GM12891 (cell line): Measurements from ENCODE around the gene SSH2. TPM values are rescaled to one million over a fixed set of nuclear protein-coding genes. Genes with fewer than 3 reads are reported as not detected.
"Not testable (repeated sequence)": the region's sequence is repeated elsewhere in the genome, so short reads cannot be mapped to it uniquely, and the experiment has no call there.

Source experiments
- DNase-seq: peaks from one replicate; pipeline ENCODE4 v3.0.0; 2011; ENCODE audit warnings: low spot score; ENCODE audit not compliant: insufficient read length
- FAIRE-seq: peaks from 2 replicates; lab custom pipeline; 2011; peaks lifted over from hg19 to GRCh38; lab: Jason Lieb, UNC
- PAX5 ChIP-seq: IDR thresholded peaks from 2 replicates; pipeline ENCODE4 v1.6.1; 2011; ENCODE audit warnings: low read length, moderate library complexity, mild to moderate bottlenecking; ENCODE audit not compliant: insufficient read depth, severe bottlenecking
- POLR2A ChIP-seq: IDR thresholded peaks from 2 replicates; pipeline ENCODE4 v1.6.1; 2011; ENCODE audit warnings: low read depth, low read length, control low read depth
- POLR2AphosphoS5 ChIP-seq: IDR thresholded peaks from 2 replicates; pipeline ENCODE4 v1.6.1; 2011; ENCODE audit warnings: low read depth, low read length, control low read depth
- POU2F2 ChIP-seq: IDR thresholded peaks from 2 replicates; pipeline ENCODE4 v1.6.1; 2011; ENCODE audit warnings: low read depth, mild to moderate bottlenecking, control low read depth, low read length, moderate library complexity
- SPI1 ChIP-seq: IDR thresholded peaks from 2 replicates; pipeline ENCODE4 v1.6.1; 2011; ENCODE audit warnings: low read depth, low read length, control low read depth
- TAF1 ChIP-seq: IDR thresholded peaks from 2 replicates; pipeline ENCODE4 v1.6.1; 2011; ENCODE audit warnings: low read depth, low read length, control low read depth
- polyA plus RNA-seq: library from polyadenylated mRNA; unstranded; fragments of >200 nt; gene quantifications from one replicate; pipeline ENCODE4 v1.2.1, GENCODE V29; 2012; ENCODE audit warnings: low read depth, missing spikeins, inconsistent platforms; ENCODE audit not compliant: missing spikeins

The SSH2 gene, protein sequence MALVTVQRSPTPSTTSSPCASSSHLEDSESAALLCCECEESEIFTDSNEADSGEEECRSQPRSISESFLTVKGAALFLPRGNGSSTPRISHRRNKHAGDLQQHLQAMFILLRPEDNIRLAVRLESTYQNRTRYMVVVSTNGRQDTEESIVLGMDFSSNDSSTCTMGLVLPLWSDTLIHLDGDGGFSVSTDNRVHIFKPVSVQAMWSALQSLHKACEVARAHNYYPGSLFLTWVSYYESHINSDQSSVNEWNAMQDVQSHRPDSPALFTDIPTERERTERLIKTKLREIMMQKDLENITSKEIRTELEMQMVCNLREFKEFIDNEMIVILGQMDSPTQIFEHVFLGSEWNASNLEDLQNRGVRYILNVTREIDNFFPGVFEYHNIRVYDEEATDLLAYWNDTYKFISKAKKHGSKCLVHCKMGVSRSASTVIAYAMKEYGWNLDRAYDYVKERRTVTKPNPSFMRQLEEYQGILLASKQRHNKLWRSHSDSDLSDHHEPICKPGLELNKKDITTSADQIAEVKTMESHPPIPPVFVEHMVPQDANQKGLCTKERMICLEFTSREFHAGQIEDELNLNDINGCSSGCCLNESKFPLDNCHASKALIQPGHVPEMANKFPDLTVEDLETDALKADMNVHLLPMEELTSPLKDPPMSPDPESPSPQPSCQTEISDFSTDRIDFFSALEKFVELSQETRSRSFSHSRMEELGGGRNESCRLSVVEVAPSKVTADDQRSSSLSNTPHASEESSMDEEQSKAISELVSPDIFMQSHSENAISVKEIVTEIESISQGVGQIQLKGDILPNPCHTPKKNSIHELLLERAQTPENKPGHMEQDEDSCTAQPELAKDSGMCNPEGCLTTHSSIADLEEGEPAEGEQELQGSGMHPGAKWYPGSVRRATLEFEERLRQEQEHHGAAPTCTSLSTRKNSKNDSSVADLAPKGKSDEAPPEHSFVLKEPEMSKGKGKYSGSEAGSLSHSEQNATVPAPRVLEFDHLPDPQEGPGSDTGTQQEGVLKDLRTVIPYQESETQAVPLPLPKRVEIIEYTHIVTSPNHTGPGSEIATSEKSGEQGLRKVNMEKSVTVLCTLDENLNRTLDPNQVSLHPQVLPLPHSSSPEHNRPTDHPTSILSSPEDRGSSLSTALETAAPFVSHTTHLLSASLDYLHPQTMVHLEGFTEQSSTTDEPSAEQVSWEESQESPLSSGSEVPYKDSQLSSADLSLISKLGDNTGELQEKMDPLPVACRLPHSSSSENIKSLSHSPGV (N-terminal part only)
- polyA plus RNA-seq = 20.4 TPM

DNA sequence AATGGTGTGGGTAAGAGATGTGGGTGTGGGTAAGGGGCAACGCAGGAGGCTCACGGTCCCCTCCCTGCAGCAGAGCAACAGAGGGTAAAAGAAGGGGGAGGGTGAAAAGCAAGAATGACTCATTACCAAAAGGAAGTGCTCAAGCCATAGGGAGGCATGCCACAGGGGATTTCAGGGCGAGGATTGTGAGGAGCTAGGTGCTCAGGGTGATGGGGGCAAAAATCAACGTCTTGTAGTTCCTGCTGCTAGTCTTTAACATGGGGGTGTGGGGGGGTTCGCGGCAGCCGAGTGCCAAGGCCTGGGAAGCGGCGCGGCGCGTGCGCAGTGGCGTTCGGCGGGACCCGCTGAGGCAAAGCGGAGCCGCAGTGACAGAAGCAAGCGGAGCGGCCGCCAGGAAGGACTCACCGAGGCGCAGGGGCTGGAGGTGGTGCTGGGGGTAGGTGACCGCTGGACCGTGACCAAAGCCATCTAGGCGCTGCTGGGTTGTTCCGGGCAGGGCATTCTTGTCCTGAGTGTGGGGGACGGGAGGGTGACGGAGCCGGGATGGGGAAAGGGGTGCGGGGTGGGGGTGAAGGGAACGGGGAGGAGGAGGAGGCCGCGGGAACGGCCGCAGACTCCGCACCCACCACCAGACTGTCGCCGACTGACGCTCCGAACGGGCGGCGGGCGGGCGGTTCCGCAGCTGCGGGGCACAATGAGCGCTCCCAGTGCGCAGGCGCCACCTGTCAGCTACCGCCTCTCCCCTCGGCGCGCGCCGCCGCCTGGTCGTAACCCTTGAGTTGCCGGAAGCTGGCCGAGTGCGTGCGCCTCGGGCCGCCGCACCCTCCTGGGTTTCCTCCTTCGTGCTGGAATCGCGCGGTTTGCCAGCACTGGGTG lies at the start of gene SSH2:
TSS of gene SSH2 (minus strand) at position 696 of the 876 bp plus-strand sequence. CDS start at position 468, 228 bp downstream.
- peak; percentile 96 for FAIRE-seq
- DNase-seq = peak; percentile 63
- TF ChIP-seq POU2F2 (0 out of 2 replicates have a peak, but pooled peaks have one; percentile 10), POLR2A (peak; percentile 60), POLR2AphosphoS5 (peak; percentile 74), TAF1 (no peak), SPI1 (peak; percentile 72), PAX5 (peak; percentile 95)

GRCh38 chr17:29977836-29978235 lies 47.8 kb upstream of the SSH2 start:
- FAIRE-seq (no peak), DNase-seq (no peak)
- TF ChIP-seq TAF1 (no peak), PAX5 (no peak), POLR2AphosphoS5 (no peak), POU2F2 (no peak), SPI1 (no peak), POLR2A (no peak)

DNA sequence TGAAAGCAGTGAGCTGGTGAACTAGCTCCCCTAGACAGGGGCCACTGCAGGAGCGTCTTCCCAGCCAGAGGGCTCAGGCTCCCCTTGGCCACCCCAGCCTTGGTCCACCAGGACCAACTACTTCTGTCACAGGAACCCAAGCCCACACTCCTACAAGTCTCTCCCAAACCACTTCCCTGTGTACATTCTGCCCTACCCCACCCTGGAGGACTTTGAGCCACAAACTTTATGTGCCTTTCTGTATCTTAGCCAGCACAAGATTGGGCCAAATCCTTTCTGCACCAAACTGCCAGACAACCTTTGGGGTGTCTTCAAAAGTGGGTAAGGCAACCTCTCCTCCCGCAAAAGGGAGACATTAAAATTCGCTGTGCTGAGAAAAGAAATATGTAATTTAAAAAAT lies 43.0 kb upstream of the SSH2 start:
- DNase-seq (no peak), FAIRE-seq (no peak)
- TF ChIP-seq POLR2A (no peak), POLR2AphosphoS5 (no peak), POU2F2 (no peak), PAX5 (no peak), SPI1 (no peak), TAF1 (no peak)

DNA sequence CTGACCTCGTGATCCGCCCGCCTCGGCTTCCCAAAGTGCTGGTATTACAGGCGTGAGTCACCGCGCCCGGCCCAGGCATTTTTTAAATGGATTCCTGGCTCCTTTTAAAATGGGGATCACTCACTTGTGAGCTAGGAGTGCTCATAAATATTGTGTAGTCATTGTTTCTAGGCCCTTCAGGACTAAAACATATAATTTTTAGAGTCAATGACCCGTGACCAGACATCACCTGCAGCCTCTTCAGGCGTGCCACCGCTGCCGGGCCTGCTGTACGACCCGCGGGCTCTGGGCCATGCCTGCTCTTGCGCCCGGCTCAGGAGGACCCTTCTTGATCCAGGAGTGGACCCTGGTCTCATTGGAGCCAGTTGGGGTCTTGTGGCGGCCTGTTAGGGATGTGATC lies 42.2 kb upstream of the SSH2 start:
- FAIRE-seq = no peak
- TF ChIP-seq POU2F2 = no peak
- TF ChIP-seq TAF1 = no peak
- no peak for TF ChIP-seq POLR2AphosphoS5
- no peak for TF ChIP-seq POLR2A
- no peak for TF ChIP-seq SPI1
- no peak for TF ChIP-seq PAX5
- no peak for DNase-seq

GRCh38 chr17:29968271-29968670 lies 38.2 kb upstream of the SSH2 start:
- no peak for DNase-seq
- TF ChIP-seq POLR2AphosphoS5 = no peak
- no peak for TF ChIP-seq POU2F2
- no peak for TF ChIP-seq TAF1
- TF ChIP-seq SPI1 = no peak
- no peak for TF ChIP-seq POLR2A
- no peak for FAIRE-seq

GRCh38 chr17:29962656-29963055 lies 32.6 kb upstream of the SSH2 start:
- FAIRE-seq = no peak
- no peak for DNase-seq

DNA sequence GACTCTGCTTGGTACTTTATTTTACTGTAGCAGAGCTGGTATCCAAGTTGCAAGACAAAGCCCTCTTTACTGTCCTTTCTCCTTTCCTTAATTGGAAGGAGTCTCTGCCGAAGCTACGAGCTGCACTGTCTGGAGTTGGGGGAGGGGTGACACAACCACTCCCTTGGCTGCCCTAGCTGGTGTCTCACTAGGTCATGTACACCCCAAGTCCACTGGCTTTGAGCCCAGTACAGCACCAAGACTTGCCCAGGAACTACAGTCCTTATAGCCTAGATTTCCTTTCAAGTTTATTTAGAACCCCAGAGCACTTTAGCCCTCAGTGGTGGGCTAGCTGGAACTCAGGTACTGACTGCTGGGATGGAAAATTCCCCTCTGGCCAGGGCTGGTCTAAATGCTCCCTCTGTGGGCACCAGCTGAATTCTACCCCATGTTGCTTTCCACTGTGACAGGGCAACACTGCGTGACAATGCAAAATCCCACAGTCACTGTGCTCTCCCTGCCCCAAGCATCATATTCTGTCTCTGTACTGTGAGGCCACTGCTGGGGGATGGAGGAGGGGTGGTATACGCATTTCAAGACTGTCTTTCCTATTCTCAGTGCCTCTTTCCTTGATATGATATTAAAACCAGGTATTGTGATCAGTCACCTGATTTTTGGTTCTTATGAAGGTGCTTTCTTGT lies 29.8 kb upstream of the SSH2 start:
- no peak for DNase-seq
- TF ChIP-seq SPI1 (no peak), TAF1 (no peak), POLR2AphosphoS5 (no peak), POU2F2 (no peak), POLR2A (no peak), PAX5 (no peak)
- no peak for FAIRE-seq

More at GRCh38 chr17:29962656-29963055, 32.6 kb upstream of the SSH2 start:
- TF ChIP-seq POLR2AphosphoS5 = no peak
- TF ChIP-seq TAF1 = no peak
- TF ChIP-seq PAX5 = no peak
- TF ChIP-seq SPI1 = no peak
- no peak for TF ChIP-seq POU2F2
- TF ChIP-seq POLR2A = no peak

DNA sequence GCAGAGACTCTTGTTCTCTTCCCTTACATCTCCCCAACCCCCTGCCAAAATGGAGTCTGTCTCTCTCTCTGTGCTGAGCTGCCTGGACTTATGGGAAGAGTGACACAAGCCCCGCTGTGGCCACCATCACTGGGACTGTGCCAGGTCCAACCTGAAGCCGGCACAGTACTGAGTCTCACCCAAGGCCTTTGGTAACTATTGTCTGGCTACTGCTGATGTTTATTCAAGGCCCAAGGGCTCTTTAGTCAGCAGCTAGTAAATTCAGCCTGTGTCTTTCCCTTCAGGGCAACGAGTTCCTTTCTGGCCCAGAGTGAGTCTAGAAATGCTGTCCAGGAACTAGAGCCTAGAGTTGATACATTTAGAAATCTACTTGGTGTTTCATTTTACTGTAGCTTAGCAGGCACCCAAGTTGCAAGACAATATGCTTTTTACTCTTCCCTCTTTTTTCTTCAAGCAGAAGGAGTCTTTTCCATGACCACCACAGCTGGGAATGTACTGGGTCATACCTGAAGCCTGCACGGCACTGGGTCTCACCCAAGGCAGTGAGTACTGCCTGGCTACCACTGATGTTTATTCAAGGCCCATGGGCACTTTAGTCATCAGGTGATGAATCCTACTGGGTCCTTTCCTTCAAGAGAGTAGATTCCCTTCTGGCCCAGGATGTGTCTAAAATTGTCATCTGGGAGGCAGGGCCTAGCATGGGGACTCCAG lies 29.1 kb upstream of the SSH2 start:
- TF ChIP-seq PAX5 = no peak
- no peak for TF ChIP-seq SPI1
- no peak for TF ChIP-seq TAF1
- FAIRE-seq (no peak), DNase-seq (no peak)

- FAIRE-seq, DNase-seq: not testable (repeated sequence)
These were observed 27.5 kb upstream of the SSH2 start for GRCh38 chr17:29957488-29957887.
